Measurements from ENCODE around the gene TIGAR.

The TIGAR gene

GRCh38 chr12:4283512-4284255 is 37.3 kb upstream of the TIGAR start:
- DNase-seq: no peak

- DNase-seq: no peak
Measured at GRCh38 chr12:4284306-4284705, 36.7 kb upstream of the TIGAR start.

GRCh38 chr12:4285070-4285469 is 35.9 kb upstream of the TIGAR start:
- DNase-seq: no peak

GRCh38 chr12:4286228-4286627 is 34.8 kb upstream of the TIGAR start:
- peak; percentile 5 to 21 for DNase-seq

- DNase-seq: no peak
Measured at GRCh38 chr12:4286771-4287317, 34.2 kb upstream of the TIGAR start.

GRCh38 chr12:4287325-4288211 is 33.4 kb upstream of the TIGAR start:
- no peak for DNase-seq

- DNase-seq: peak; percentile 11 to 15
Measured at GRCh38 chr12:4288296-4289131, 32.5 kb upstream of the TIGAR start.

GRCh38 chr12:4289231-4289878 is 31.7 kb upstream of the TIGAR start:
- DNase-seq: peak; percentile 62 to 63

GRCh38 chr12:4289998-4290790 is 30.8 kb upstream of the TIGAR start:
- DNase-seq: no peak

GRCh38 chr12:4292341-4293073 is 28.5 kb upstream of the TIGAR start:
- DNase-seq: no peak

- no peak for DNase-seq
Measured at GRCh38 chr12:4293299-4293965, 27.6 kb upstream of the TIGAR start.

GRCh38 chr12:4293966-4294505 is 27.0 kb upstream of the TIGAR start:
- DNase-seq: no peak

- DNase-seq: no peak
Measured at GRCh38 chr12:4296751-4297150, 24.3 kb upstream of the TIGAR start.

- DNase-seq: no peak
Measured at GRCh38 chr12:4297617-4298016, 23.4 kb upstream of the TIGAR start.

- DNase-seq: no peak
Measured at GRCh38 chr12:4300883-4301282, 20.1 kb upstream of the TIGAR start.

GRCh38 chr12:4301932-4302501 is 19.0 kb upstream of the TIGAR start:
- DNase-seq: no peak

- DNase-seq: no peak
Measured at GRCh38 chr12:4302881-4303280, 18.1 kb upstream of the TIGAR start.

- no peak for DNase-seq
Measured at GRCh38 chr12:4303750-4304149, 17.3 kb upstream of the TIGAR start.

GRCh38 chr12:4307593-4308333 is 13.2 kb upstream of the TIGAR start:
- peak; percentile 0 to 2 for DNase-seq

Measured in Kasumi-1 (cell line).